ENCODE data around the gene FBXL19. TPM values are rescaled to one million over a fixed set of nuclear protein-coding genes. Genes with fewer than 3 reads are reported as not detected.

FBXL19 gene
- total and polyA plus RNA-seq, 9 of the 15 experiments (the other 6 are each of a cell fraction or from before 2014, with no cell fraction given): 0.13 to 48.0 (median 13.5) TPM; not detected in 1

DNA sequence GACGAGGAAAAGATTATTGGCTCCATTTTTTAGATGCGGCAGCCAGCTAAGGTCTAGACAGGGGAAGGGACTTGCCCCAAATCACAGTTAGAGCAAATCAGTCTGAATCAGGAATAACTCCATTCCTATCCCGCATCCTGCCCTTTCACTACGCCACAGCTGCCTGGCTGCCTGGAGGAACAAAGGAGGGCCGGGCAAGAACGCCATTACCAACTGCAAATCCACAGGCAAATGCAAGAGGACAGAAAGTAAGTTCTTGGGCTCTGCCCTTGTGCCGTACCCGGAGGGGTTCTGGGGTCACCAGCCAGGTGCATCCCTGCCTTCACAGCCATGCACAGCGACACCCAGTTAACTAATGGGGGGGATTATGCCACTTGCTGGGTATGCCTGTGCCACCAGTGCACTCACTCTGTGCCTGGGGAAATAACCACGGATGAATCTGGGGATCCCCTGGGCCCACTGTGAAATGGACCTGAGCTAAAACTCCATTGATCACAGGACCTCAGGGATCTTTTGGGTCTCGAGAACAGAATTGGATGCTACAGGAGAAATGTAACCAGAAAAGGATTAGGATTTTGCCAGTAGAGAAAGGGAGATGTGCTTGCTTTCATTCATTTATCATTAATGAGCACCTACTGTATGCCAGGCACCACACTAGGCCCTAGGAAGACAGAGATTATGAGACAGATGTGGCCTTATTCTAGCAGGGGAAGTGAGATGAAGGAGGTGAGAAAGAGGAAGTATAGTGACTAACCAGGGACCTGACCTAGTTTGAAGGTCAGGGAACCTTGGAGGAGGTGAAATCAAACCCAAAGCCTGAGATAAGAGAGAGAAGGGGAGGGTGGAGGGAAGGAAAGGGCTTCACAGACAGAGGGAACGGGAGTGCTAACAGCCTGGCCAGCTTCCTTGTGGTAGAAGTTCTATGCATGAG lies 47.2 kb upstream of the FBXL19 start:
- WGBS (ENCODE audit: insufficient coverage, low coverage, missing lambda C conversion rate): 44% methylated on average over 12 of the region's 12 CpGs
- intact Hi-C loops (cut with micrococcal nuclease): loop anchor here (2.0 to 5.0 kb wide), 3 partner anchors 19 to 69 kb away; partner anchors contain the start of genes BCL7C and FBXL19
- peak; percentile 82 for TF ChIP-seq SMARCA4 (IDR thresholded peaks at IDR 0.05)
- TF ChIP-seq, protein P1, sequence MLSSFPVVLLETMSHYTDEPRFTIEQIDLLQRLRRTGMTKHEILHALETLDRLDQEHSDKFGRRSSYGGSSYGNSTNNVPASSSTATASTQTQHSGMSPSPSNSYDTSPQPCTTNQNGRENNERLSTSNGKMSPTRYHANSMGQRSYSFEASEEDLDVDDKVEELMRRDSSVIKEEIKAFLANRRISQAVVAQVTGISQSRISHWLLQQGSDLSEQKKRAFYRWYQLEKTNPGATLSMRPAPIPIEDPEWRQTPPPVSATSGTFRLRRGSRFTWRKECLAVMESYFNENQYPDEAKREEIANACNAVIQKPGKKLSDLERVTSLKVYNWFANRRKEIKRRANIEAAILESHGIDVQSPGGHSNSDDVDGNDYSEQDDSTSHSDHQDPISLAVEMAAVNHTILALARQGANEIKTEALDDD (IDR thresholded peaks at IDR 0.05): peak; percentile 99
- TF ChIP-seq EP400 (IDR thresholded peaks at IDR 0.05): peak; percentile 68
- no peak for TF ChIP-seq HEY1 (CRISPR knock-in tag; IDR thresholded peaks at IDR 0.05; ENCODE audit: borderline replicate concordance)
- TF ChIP-seq, protein P2, sequence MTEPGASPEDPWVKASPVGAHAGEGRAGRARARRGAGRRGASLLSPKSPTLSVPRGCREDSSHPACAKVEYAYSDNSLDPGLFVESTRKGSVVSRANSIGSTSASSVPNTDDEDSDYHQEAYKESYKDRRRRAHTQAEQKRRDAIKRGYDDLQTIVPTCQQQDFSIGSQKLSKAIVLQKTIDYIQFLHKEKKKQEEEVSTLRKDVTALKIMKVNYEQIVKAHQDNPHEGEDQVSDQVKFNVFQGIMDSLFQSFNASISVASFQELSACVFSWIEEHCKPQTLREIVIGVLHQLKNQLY (CRISPR knock-in tag; conservative IDR thresholded peaks at IDR 0.05): 0 out of 4 replicates have a peak, but pooled peaks of 1 of the 2 experiments have one; percentile 44
- TF ChIP-seq ZNF583 (CRISPR knock-in tag; IDR thresholded peaks at IDR 0.05): no peak
- TF ChIP-seq NFIC (IDR thresholded peaks at IDR 0.05): peak; percentile 54
- TF ChIP-seq TAL1 (IDR thresholded peaks at IDR 0.05): peak; percentile 29; the same call in 1 of the 2 replicates
- TF ChIP-seq SP1 (CRISPR knock-in tag; IDR thresholded peaks at IDR 0.05): peak; percentile 68
- TF ChIP-seq NCOR1 (IDR thresholded peaks at IDR 0.05): peak; percentile 66
- peak in 1 of 2 experiments; percentile 96; a peak in 2 of 4 replicates for TF ChIP-seq HDAC1 (IDR thresholded peaks at IDR 0.05)
- no peak for TF ChIP-seq RBM14 (IDR thresholded peaks at IDR 0.05; ENCODE audit: borderline replicate concordance, insufficient read depth, low read depth, low read length)
- TF ChIP-seq ARID1B (IDR thresholded peaks at IDR 0.05): peak; percentile 81
- peak; percentile 94 for TF ChIP-seq DPF2 (IDR thresholded peaks at IDR 0.05)
- peak; percentile 67 for TF ChIP-seq ADNP (tag; IDR thresholded peaks at IDR 0.05)
- peak; percentile 52; the same call in 1 of the 2 replicates for TF ChIP-seq EHMT2 (IDR thresholded peaks at IDR 0.05)
- TF ChIP-seq SMAD4 (CRISPR knock-in tag; conservative IDR thresholded peaks at IDR 0.05): 0 out of 2 replicates have a peak, but pooled peaks have one; percentile 42
- TF ChIP-seq, protein P3, sequence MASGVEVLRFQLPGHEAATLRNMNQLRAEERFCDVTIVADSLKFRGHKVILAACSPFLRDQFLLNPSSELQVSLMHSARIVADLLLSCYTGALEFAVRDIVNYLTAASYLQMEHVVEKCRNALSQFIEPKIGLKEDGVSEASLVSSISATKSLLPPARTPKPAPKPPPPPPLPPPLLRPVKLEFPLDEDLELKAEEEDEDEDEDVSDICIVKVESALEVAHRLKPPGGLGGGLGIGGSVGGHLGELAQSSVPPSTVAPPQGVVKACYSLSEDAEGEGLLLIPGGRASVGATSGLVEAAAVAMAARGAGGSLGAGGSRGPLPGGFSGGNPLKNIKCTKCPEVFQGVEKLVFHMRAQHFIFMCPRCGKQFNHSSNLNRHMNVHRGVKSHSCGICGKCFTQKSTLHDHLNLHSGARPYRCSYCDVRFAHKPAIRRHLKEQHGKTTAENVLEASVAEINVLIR (CRISPR knock-in tag; IDR thresholded peaks at IDR 0.05): no peak
- peak; percentile 34; the same call in 1 of the 2 replicates for TF ChIP-seq CREM (IDR thresholded peaks at IDR 0.05; ENCODE audit: low read depth)
- peak; percentile 44; the same call in 1 of the 2 replicates for TF ChIP-seq ZFX (CRISPR knock-in tag; IDR thresholded peaks at IDR 0.05)
- TF ChIP-seq HLTF (IDR thresholded peaks at IDR 0.05): peak; percentile 53; the same call in 1 of the 2 replicates

More for the DNA sequence above, 47.2 kb upstream of the FBXL19 start:
- POLR2A ChIA-PET: interaction anchor here (0.6 to 3.0 kb wide), 7 partner anchors 12 to 165 kb away, joined by 3 to 14 read pairs (median 4); no protein-coding TSS in a partner anchor
- Histone ChIP-seq H3K4me3 (peak overlapping the region; percentile 77), H3K9me1 (ENCODE audit: control insufficient read depth, insufficient read depth, low read length) (no peaks in the 10 kb centered on the region), H3K79me2 (ENCODE audit: control insufficient read depth, insufficient read depth, low read length) (peaks cover 20% of the 10 kb centered on the region), H4K20me1 (replicated peaks; ENCODE audit: control insufficient read depth, insufficient read depth, low read length) (no peaks in the 10 kb centered on the region), H3K4me2 (ENCODE audit: insufficient read depth, low read length) (peak overlapping the region; percentile 80), H3K4me1 (replicated peaks in 1 of 2; ENCODE audit: control insufficient read depth in 2 of 2, insufficient read depth in 2 of 2, low read length in 2 of 2) (peaks cover 13 to 36% of the 10 kb centered on the region in 2 experiments), H3K9me3 (replicated peaks; ENCODE audit: control insufficient read depth, insufficient read depth, low read depth, low read length) (no peaks in the 10 kb centered on the region), H3K36me3 (ENCODE audit: control insufficient read depth, insufficient read depth, low read length) (peaks cover 18% of the 10 kb centered on the region; the same call in 1 of the 3 replicates), H3K27ac (ENCODE audit: extremely low read depth, low read depth, low read length) (peak overlapping the region; percentile 88), H2AFZ (ENCODE audit: low read depth, low read length) (peak overlapping the region; percentile 92), H3K27me3 (ENCODE audit: control insufficient read depth in 2 of 2, insufficient read depth in 2 of 2, low read length in 2 of 2) (no peaks in the 10 kb centered on the region), H3K9ac (ENCODE audit: insufficient read depth in 1 of 2, low read depth in 2 of 2, low read length in 2 of 2) (peak overlapping the region; percentile 76 to 100)
- peak in 2 of 4 experiments; percentile 70 to 79 for DNase-seq (ENCODE audit: extremely low read depth in 1 of 4, low spot score in 3 of 4)
- ATAC-seq: peak; percentile 40
- in situ Hi-C loops (cut with MboI): no loop called here
- CTCF ChIA-PET (ENCODE audit: low intra/inter-chr PET ratio): no interaction called here
- peak; percentile 86 for FAIRE-seq
- no TSS peak for BruUV-seq (replicated peaks)

Measured in K562 (cell line).